ENCODE results near the gene SOS1.

The SOS1 gene

DNA sequence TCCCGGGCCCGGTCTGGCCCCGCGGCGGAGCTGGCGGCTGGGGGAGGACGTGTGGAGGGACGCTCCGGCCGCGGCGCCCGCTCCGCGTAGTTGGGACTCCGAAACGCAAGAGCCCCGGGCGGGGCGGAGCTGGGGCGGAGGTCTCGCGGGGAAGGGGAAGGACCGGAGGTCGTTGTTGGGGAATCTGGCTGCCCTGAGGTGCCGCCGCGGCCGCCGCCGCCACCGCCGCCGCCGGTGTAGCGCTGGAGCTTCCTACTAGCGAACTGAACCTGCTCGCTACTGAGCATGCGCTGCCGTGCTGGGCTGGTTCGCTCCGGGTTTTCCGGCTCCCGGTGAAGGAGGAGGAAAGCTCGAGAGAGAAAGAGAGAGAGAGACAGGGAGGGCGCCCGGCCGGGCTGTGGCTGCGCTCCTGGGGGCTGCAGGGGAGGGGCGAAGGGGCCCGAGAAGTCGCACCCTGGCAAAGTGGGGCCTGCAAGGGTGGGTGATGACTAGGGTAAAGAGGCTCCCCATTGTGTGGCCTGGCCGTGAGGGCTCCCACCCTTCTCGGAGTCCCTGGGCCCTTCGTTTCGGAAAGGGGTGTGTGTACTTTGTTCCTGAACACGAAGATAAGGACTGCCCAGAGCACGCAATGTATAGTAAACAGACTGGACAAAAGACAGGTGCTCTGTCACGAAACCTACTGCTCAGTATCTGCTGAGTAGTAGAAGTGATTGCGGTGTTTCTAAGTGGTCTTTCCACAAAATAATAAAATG is at the start of gene SOS1:
Gene SOS1, minus strand, starts transcription at position 281 of the 752 bp plus-strand sequence. CDS start 629 bp downstream, outside the sequence.
- Histone ChIP-seq H3K9me3 (no peaks in the 10 kb centered on the region), H3K4me1 (peaks cover 0 to 61% (median 35%) of the 10 kb centered on the region in 4 donors), H3K27me3 (no peaks in the 10 kb centered on the region), H3K36me3 (no peaks in the 10 kb centered on the region), H3K27ac (peak within 1 kb of the TSS; percentile 91 to 94), H3K4me3 (peak within 1 kb of the TSS; percentile 78 to 82)
- peak; percentile 94 to 97 for DNase-seq
- TF ChIP-seq, protein P1, sequence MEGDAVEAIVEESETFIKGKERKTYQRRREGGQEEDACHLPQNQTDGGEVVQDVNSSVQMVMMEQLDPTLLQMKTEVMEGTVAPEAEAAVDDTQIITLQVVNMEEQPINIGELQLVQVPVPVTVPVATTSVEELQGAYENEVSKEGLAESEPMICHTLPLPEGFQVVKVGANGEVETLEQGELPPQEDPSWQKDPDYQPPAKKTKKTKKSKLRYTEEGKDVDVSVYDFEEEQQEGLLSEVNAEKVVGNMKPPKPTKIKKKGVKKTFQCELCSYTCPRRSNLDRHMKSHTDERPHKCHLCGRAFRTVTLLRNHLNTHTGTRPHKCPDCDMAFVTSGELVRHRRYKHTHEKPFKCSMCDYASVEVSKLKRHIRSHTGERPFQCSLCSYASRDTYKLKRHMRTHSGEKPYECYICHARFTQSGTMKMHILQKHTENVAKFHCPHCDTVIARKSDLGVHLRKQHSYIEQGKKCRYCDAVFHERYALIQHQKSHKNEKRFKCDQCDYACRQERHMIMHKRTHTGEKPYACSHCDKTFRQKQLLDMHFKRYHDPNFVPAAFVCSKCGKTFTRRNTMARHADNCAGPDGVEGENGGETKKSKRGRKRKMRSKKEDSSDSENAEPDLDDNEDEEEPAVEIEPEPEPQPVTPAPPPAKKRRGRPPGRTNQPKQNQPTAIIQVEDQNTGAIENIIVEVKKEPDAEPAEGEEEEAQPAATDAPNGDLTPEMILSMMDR (IDR thresholded peaks at IDR 0.05): no peak
- intact Hi-C loops (cut with DNase I; ENCODE audit: low total_unique reads): loop anchor here (10.0 kb wide), 1 partner anchor 654 kb away; the partner anchor contains the start of gene THUMPD2

DNA sequence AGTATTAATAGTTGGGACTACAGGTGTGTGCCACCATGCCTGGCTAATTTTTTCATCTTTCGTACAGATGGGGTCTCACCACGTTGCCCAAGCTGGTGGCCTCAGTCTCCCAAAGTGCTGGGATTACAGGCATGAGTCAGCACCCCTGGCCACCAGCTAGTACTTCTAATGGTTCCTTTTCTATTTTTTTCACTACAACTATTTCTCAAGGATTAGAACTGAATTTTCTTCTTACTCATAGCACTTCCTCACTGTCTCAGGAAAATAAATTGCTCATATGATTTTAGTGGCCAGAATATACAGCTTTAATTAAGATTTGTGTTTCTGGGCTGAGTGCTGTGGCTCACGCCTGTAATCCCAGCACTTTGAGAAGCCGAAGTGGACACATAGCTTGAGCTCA is 43.2 kb upstream of the SOS1 start:
- TF ChIP-seq, protein P1 (IDR thresholded peaks at IDR 0.05): no peak
- no peaks in the 10 kb centered on the region for H3K36me3 ChIP-seq
- H3K27ac ChIP-seq: peak overlapping the region in 1 of 2 donors; percentile 19
- H3K4me3 ChIP-seq: no peak overlapping the region
- H3K27me3 ChIP-seq: no peaks in the 10 kb centered on the region
- H3K9me3 ChIP-seq: no peaks in the 10 kb centered on the region
- intact Hi-C loops (cut with DNase I; ENCODE audit: low total_unique reads): no loop called here
- DNase-seq: no peak
- peaks cover 0 to 55% (median 8%) of the 10 kb centered on the region in 4 donors for H3K4me1 ChIP-seq

- H3K9me3 ChIP-seq: no peaks in the 10 kb centered on the region
- intact Hi-C loops (cut with DNase I; ENCODE audit: low total_unique reads): no loop called here
- TF ChIP-seq, protein P1 (IDR thresholded peaks at IDR 0.05): no peak
Measured at GRCh38 chr2:39160982-39161381, 40.1 kb upstream of the SOS1 start.

GRCh38 chr2:39159283-39159682 is 38.4 kb upstream of the SOS1 start:
- no peak overlapping the region for H3K4me3 ChIP-seq
- no peaks in the 10 kb centered on the region for H3K9me3 ChIP-seq
- H3K27ac ChIP-seq: peak overlapping the region; percentile 39 to 68
- intact Hi-C loops (cut with DNase I; ENCODE audit: low total_unique reads): no loop called here
- peaks cover 0 to 75% (median 10%) of the 10 kb centered on the region in 4 donors for H3K4me1 ChIP-seq
- no peaks in the 10 kb centered on the region for H3K36me3 ChIP-seq
- H3K27me3 ChIP-seq: no peaks in the 10 kb centered on the region
- TF ChIP-seq, protein P1 (IDR thresholded peaks at IDR 0.05): no peak
- no peak for DNase-seq

More at GRCh38 chr2:39160982-39161381, 40.1 kb upstream of the SOS1 start:
- no peak for DNase-seq
- Histone ChIP-seq H3K27me3 (no peaks in the 10 kb centered on the region), H3K27ac (peak overlapping the region; percentile 25 to 68), H3K36me3 (no peaks in the 10 kb centered on the region), H3K4me3 (no peak overlapping the region), H3K4me1 (peaks cover 0 to 71% (median 10%) of the 10 kb centered on the region in 4 donors)

DNA sequence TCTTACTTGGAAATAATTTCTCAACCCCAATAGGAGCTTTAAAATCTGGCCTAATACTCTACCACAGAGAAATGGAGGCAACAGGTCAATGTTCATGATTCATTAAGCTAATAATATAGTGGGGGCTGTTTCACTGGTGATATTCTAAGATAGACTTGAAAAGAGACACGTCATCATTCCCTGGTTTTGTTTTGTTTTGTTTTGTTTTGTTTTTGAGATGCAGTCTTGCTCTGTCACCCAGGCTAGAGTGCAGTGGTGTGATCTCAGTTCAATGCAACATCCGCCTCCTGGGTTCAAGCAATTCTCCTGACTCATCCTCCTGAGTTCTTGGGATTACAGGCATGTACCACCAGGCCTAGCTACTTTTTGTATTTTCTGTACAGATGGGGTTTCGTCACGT is 37.5 kb upstream of the SOS1 start:
- intact Hi-C loops (cut with DNase I; ENCODE audit: low total_unique reads): no loop called here
- Histone ChIP-seq H3K9me3 (no peaks in the 10 kb centered on the region), H3K4me1 (peaks cover 0 to 70% (median 10%) of the 10 kb centered on the region in 4 donors), H3K4me3 (no peak overlapping the region), H3K27ac (peak overlapping the region; percentile 7 to 36), H3K27me3 (no peaks in the 10 kb centered on the region), H3K36me3 (no peaks in the 10 kb centered on the region)
- DNase-seq: no peak
- TF ChIP-seq, protein P1 (IDR thresholded peaks at IDR 0.05): no peak
